ENCODE measurements around the gene CNPY1. TPM values are rescaled to one million over a fixed set of nuclear protein-coding genes. Genes with fewer than 3 reads are reported as not detected.

Gene CNPY1
- total RNA-seq, 1 experiment from 2014 or later, result not detected

DNA sequence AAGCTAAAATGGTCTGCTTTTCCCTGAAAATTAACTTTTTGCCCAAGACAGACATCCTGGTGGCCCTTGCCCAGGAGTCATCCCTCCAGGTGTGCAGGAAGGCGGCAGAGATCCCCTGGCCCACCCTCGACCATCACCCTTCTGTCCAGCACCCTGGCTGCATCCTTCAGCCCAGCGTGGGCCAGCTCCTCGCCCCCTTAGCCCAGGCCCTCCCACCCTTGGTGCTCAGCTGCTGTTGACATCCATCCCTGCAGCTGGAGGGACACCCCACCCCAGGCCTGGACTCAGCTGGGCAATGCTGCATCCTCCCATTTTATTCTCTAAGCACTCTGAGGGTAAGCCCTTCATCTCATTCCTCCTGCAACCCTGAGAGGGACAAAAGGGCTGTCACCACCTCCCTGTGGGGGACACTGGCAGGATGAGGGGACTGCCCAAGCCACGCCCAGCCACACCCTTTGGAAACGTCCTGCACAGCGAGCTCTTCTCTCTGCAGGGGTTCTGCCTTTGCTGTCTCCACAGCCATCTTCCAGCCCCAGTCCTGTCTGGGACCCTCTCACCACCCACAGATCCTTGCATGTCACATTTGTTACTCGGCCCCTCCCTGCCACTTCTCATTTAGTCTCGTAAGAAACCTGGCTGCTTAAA lies 57.8 kb downstream of the CNPY1 start:
- H3K27ac ChIP-seq, result no peak overlapping the region
- POLR2A ChIA-PET (ENCODE audit: unreplicated experiment), result no interaction called here
- H3F3A ChIP-seq (ENCODE audit: insufficient read depth, low read depth), result no peaks in the 10 kb centered on the region
- H3K4me1 ChIP-seq (replicated peaks; ENCODE audit: insufficient read depth), result no peaks in the 10 kb centered on the region
- H3K4me3 ChIP-seq, result no peak overlapping the region
- no peak overlapping the region for H3K4me2 ChIP-seq
- no peaks in the 10 kb centered on the region for H3K36me3 ChIP-seq (ENCODE audit: low read depth)
- H3K27me3 ChIP-seq (ENCODE audit: insufficient read depth, low read depth), result peaks cover 100% of the 10 kb centered on the region
- DNase-seq, result no peak
- CTCF ChIA-PET, result no interaction called here
- BruUV-seq (replicated peaks), result no TSS peak
- intact Hi-C loops (cut with micrococcal nuclease; ENCODE audit: unreplicated experiment), result no loop called here
- H3K79me2 ChIP-seq (ENCODE audit: low read depth), result no peaks in the 10 kb centered on the region
- TF ChIP-seq CTCF (conservative IDR thresholded peaks at IDR 0.05), result no peak
- no peak for TF ChIP-seq EZH2 (IDR thresholded peaks at IDR 0.05; ENCODE audit: low read depth)
- no peaks in the 10 kb centered on the region for H3K9me3 ChIP-seq (ENCODE audit: insufficient read depth, low read depth)
- H2AFZ ChIP-seq, result no peak overlapping the region
- H3K9me2 ChIP-seq (ENCODE audit: insufficient read depth), result no peaks in the 10 kb centered on the region
- H4K20me1 ChIP-seq (ENCODE audit: insufficient read depth), result no peaks in the 10 kb centered on the region

DNA sequence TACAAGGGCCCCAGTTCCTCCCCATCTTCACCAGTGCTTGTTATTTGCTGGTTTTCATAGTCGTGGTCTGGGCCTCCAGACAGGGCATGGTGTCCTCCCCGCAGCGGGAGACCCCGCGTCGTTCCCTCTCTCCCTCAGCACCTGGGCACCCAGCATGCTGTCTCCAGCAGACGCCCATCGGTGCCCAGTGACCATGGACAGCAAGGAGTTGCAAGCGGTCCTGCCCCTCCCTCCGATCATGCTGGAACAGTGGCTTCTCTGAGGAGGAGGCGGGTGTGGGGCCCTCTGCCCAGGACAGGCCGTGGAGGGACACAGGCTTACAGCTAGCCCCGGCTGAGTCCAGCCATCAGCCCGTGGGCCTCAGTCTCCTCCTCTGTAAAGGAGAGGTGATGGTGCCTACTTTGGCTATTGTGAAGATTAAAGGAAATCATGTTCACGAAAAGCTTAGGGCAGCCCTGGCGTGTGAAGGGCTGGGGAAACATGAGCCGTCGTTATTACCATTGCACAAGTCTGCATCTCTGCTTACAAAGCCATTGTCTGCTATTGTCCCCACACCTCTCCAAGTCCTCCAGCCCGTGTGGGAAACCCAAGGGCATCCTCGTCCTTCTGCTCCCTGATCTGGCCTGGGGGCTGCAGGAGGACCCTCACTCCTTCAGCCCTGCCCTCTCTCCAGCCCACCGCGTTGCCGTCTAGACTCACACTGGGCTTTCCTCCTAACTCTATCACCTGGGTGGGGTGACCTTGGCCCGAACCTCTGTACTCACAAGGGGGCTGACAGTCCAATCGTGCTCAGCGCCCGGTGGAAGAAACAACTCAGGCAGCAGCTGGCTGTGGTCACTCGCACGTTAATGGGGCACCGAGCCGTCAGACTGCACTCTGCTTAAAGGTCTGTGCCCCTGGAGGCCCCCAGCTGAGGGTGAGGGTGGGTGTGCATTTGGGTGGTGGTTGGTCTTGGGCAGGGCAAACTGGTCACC lies 58.6 kb downstream of the CNPY1 start:
- H3K27ac ChIP-seq, result no peak overlapping the region
- no TSS peak for BruUV-seq (replicated peaks)
- CTCF ChIA-PET, result no interaction called here
- no peaks in the 10 kb centered on the region for H3K36me3 ChIP-seq (ENCODE audit: low read depth)
- H2AFZ ChIP-seq, result no peak overlapping the region
- H4K20me1 ChIP-seq (ENCODE audit: insufficient read depth), result no peaks in the 10 kb centered on the region
- no peak overlapping the region for H3K4me2 ChIP-seq
- intact Hi-C loops (cut with micrococcal nuclease; ENCODE audit: unreplicated experiment), result no loop called here
- H3K79me2 ChIP-seq (ENCODE audit: low read depth), result no peaks in the 10 kb centered on the region
- no peak for TF ChIP-seq EZH2 (IDR thresholded peaks at IDR 0.05; ENCODE audit: low read depth)
- no peak for TF ChIP-seq CTCF (conservative IDR thresholded peaks at IDR 0.05)
- no peaks in the 10 kb centered on the region for H3K9me3 ChIP-seq (ENCODE audit: insufficient read depth, low read depth)
- POLR2A ChIA-PET (ENCODE audit: unreplicated experiment), result no interaction called here
- DNase-seq, result no peak
- no peaks in the 10 kb centered on the region for H3K4me1 ChIP-seq (replicated peaks; ENCODE audit: insufficient read depth)
- no peaks in the 10 kb centered on the region for H3K9me2 ChIP-seq (ENCODE audit: insufficient read depth)
- H3K27me3 ChIP-seq (ENCODE audit: insufficient read depth, low read depth), result peaks cover 100% of the 10 kb centered on the region
- no peak overlapping the region for H3K4me3 ChIP-seq
- H3F3A ChIP-seq (ENCODE audit: insufficient read depth, low read depth), result no peaks in the 10 kb centered on the region

DNA sequence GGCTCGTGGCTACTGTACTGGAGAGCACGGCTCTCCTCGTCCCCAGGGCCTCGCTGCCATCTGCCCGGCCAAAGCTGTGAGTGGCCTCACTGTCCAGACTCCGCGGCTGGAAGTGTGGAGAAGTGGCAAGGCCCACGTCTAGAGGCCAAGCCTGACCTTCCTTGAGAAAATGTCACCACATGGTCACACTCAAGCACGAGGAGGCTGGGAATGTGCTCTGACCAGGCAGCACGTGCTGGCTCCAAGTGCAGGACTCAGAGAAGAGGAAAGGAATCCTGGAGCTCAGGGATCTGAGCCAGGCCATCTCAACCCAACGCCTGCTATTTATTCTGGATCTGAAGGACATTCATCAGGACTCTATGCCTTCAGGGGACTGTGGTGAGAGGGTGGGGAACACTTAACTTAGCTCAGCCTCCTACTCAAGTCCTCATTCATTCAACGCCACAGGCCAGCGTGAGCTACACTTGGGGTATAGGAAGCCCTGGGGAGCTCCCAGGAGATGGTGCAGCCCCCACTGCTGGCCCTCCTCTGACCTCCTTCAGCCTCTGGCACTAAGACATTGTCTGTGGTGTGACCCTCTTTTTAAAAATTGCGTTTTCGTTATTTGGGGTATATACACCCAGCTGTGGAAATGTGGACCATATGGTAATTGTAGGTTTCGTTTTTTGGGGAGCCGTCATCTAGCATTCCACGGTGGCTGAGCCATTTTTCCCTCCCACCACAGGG lies 59.4 kb downstream of the CNPY1 start:
- Histone ChIP-seq H3F3A (ENCODE audit: insufficient read depth, low read depth) (peaks cover 4% of the 10 kb centered on the region; the same call in 1 of the 2 replicates), H3K4me2 (no peak overlapping the region), H3K4me3 (no peak overlapping the region), H3K9me2 (ENCODE audit: insufficient read depth) (no peaks in the 10 kb centered on the region), H3K27ac (no peak overlapping the region), H3K36me3 (ENCODE audit: low read depth) (no peaks in the 10 kb centered on the region), H3K27me3 (ENCODE audit: insufficient read depth, low read depth) (peaks cover 100% of the 10 kb centered on the region), H3K9me3 (ENCODE audit: insufficient read depth, low read depth) (peaks cover 4% of the 10 kb centered on the region; the same call in 1 of the 2 replicates), H3K79me2 (ENCODE audit: low read depth) (no peaks in the 10 kb centered on the region), H2AFZ (no peak overlapping the region), H3K4me1 (replicated peaks; ENCODE audit: insufficient read depth) (no peaks in the 10 kb centered on the region), H4K20me1 (ENCODE audit: insufficient read depth) (no peaks in the 10 kb centered on the region)
- TF ChIP-seq CTCF (conservative IDR thresholded peaks at IDR 0.05) (no peak), EZH2 (IDR thresholded peaks at IDR 0.05; ENCODE audit: low read depth) (no peak)
- ChIA-PET POLR2A (ENCODE audit: unreplicated experiment) (interaction anchor here (0.6 kb wide), 1 partner anchor 14 kb away, joined by 7 read pairs; no protein-coding TSS in a partner anchor), CTCF (no interaction called here)
- no peak for DNase-seq
- no TSS peak for BruUV-seq (replicated peaks)
- intact Hi-C loops (cut with micrococcal nuclease; ENCODE audit: unreplicated experiment), result no loop called here
